ENCODE results near the gene CEP85.
A peak's percentile ranks its signal among the peaks of the same experiment; 100 is the strongest.

The CEP85 gene

DNA sequence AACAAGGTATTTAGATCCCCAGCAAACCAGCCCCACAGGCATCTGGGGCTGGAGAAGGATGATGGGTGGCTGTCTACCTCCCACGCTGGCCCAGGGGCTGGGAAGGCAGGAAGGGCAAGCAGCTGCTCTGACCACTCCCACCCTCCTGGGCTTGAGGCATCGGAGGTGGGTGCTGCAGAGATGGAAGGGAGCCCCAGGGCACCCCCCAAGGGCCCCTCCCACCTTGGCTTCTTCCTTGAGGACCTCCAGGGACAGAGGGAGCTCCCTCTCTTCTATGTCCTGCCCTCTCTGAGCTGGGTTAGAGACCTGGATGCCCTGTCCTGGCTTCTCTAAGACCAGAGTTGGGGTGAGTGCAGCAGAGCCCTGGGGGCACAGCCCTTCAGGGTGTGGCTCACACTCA lies 86.9 kb downstream of the CEP85 start:
- no peak for TF ChIP-seq SPI1 (IDR thresholded peaks at IDR 0.05; ENCODE audit: low read depth, low read length)
- no peak for FAIRE-seq
- no peak for DNase-seq (ENCODE audit: insufficient read length, low spot score)

DNA sequence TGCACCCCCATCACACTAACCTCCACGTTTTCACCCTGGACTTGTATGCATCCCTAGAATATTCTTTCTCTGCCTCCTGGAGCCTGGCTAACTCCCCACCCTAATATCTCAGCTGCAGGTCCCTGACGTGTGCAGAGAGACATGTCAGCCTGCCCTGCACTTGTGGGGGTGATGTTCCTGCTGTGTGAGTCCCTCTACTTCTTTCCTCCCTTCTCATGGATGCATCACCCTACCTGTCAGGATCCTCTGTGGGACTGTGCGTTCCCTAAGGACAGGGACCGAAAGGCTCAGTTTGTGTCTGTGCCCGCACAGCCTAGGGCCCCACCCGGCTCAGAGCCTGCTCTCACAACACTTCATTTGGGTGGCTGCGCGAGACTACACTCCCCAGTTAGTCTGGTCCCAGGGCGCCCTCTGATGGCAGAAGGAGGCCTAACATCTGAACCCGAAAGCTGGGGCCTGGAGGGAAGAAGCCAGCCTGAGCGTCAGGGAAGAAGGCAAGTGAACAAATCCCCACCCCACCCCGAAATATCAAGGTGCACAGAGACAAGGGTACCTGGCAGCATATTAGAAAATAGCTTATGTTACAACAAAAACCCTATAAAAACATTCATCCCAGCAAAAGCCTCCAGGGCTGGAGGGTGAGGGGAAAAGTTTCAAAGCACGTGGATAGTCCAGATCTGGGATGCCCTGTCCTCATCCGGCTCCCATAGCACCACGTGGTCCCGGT lies 87.5 kb downstream of the CEP85 start:
- DNase-seq (ENCODE audit: insufficient read length, low spot score) (peak; percentile 86), FAIRE-seq (peak; percentile 95)
- TF ChIP-seq POU2F2 (IDR thresholded peaks at IDR 0.05; ENCODE audit: low read depth, low read length) (0 out of 2 replicates have a peak, but pooled peaks have one; percentile 25), PAX5 (IDR thresholded peaks at IDR 0.05; ENCODE audit: insufficient read depth, low read length, severe bottlenecking) (no peak), SPI1 (IDR thresholded peaks at IDR 0.05; ENCODE audit: low read depth, low read length) (no peak)

DNA sequence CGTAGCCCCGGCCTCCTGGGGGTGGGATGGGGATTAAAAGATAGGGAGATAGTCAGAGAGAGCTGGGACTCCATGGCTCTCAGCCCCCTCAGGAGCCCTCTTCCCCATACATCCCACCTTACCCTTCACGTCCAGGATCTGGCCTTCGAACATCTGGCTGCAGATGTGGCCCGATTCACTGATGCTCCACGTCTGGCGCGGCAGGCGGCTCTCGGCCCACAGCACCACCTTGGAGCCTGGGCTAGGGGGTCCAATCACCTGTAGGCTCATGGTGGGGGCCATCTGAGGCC lies 88.0 kb downstream of the CEP85 start:
- no peak for FAIRE-seq
- no peak for DNase-seq (ENCODE audit: insufficient read length, low spot score)
- TF ChIP-seq TAF1 (IDR thresholded peaks at IDR 0.05; ENCODE audit: low read depth, low read length) (no peak), POLR2A (IDR thresholded peaks at IDR 0.05; ENCODE audit: low read depth, low read length) (no peak), PAX5 (IDR thresholded peaks at IDR 0.05; ENCODE audit: insufficient read depth, low read length, severe bottlenecking) (no peak), POLR2AphosphoS5 (IDR thresholded peaks at IDR 0.05; ENCODE audit: low read depth, low read length) (no peak), SPI1 (IDR thresholded peaks at IDR 0.05; ENCODE audit: low read depth, low read length) (no peak), POU2F2 (IDR thresholded peaks at IDR 0.05; ENCODE audit: low read depth, low read length) (no peak)

DNA sequence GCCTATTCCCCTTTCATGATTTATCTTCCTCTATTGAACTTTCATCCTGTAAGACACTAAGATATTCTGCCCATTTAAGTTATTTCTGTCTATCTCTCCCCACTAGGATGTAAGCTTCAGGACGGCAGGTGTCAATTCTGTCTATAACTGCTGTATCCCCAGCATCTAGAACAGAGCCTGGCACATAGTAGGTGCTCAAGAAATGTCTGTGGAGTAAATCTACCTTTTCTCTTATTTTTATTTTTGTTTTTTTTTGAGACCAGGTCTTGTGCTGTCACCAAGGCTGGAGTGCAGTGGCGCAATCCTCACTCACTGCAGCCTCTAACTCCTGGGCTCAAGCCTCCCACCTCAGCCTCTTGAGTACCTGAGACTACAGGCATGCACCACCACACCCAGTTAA lies 89.4 kb downstream of the CEP85 start:
- no peak for TF ChIP-seq SPI1 (IDR thresholded peaks at IDR 0.05; ENCODE audit: low read depth, low read length)
- TF ChIP-seq TAF1 (IDR thresholded peaks at IDR 0.05; ENCODE audit: low read depth, low read length): no peak
- TF ChIP-seq POLR2A (IDR thresholded peaks at IDR 0.05; ENCODE audit: low read depth, low read length): no peak
- FAIRE-seq: no peak
- no peak for DNase-seq (ENCODE audit: insufficient read length, low spot score)

DNA sequence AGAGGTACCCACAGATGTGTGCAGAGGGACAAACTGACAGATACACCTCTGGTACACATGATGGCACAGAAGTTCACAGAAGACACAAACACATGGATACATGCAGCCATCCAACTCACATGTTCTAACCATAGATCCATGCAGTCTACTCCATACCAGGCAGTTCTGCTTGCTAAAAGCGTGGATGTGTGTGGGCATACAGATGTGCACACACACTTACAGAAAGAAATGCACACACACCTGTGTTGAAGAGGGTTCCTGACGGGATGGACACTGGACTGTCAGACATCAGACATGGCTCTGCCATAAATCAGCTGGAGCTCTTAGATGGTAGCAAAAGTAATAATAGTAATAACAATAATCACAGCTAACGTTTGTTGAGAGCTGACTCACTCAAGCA lies 90.5 kb downstream of the CEP85 start:
- DNase-seq (ENCODE audit: insufficient read length, low spot score) (no peak), FAIRE-seq (peak; percentile 41)
- TF ChIP-seq TAF1 (IDR thresholded peaks at IDR 0.05; ENCODE audit: low read depth, low read length) (no peak), POU2F2 (IDR thresholded peaks at IDR 0.05; ENCODE audit: low read depth, low read length) (no peak)

DNA sequence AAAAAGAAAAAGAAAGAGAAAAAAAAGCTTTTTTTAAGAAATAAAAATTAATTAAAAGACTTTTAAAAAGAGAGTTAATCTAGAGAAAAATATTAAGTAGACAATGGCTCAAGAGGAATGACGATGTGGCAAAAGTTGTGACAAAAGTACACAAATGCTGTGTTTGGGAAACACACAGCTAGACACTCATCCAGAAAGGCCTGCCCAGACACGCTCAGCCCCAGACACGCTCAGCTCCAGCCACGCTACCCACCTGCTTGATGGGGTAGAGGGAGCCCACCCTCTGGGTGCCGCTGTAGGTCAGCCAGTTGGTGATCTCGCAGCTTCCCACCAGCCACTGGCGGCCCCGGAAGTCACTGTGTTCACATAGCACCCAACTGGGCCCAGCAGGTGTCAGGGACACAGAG lies 94.0 kb downstream of the CEP85 start:
- DNase-seq (ENCODE audit: insufficient read length, low spot score) (no peak), FAIRE-seq (no peak)
- TF ChIP-seq PAX5 (IDR thresholded peaks at IDR 0.05; ENCODE audit: insufficient read depth, low read length, severe bottlenecking): no peak
- TF ChIP-seq POLR2A (IDR thresholded peaks at IDR 0.05; ENCODE audit: low read depth, low read length): no peak
- TF ChIP-seq TAF1 (IDR thresholded peaks at IDR 0.05; ENCODE audit: low read depth, low read length): no peak
- TF ChIP-seq POU2F2 (IDR thresholded peaks at IDR 0.05; ENCODE audit: low read depth, low read length): no peak
- no peak for TF ChIP-seq SPI1 (IDR thresholded peaks at IDR 0.05; ENCODE audit: low read depth, low read length)
- TF ChIP-seq POLR2AphosphoS5 (IDR thresholded peaks at IDR 0.05; ENCODE audit: low read depth, low read length): no peak

Measured in GM12891 (cell line).